ENCODE results near the gene FBXL20.

- TF ChIP-seq CTCF (IDR thresholded peaks at IDR 0.05; ENCODE audit: low read length) (no peak), EZH2 (IDR thresholded peaks at IDR 0.05; ENCODE audit: borderline replicate concordance, low read length) (no peak)
Measured at GRCh38 chr17:39406951-39407350, 5.5 kb upstream of the FBXL20 start.

All from OCI-LY1 (cell line).